B cell (primary cell): ENCODE measurements around the gene SAFB. TPM values are rescaled to one million over a fixed set of nuclear protein-coding genes. Genes with fewer than 3 reads are reported as not detected.

Experiments used
- ATAC-seq: fragments of 200-7000 bp; cut with Tn5 transposase; one replicate; pipeline ENCODE4 v1.10.0; 2021; ENCODE audit warnings: low read depth, mild to moderate bottlenecking, moderate number of reproducible peaks, moderate library complexity
- CTCF ChIA-PET: fragments of 350-600 bp; sonication (Branson Sonifier 250); formaldehyde crosslinking; loops from one replicate; lab custom pipeline; 2021; ENCODE audit warnings: antibody characterized with exemption, inconsistent platforms; lab: Charles Lee
- POLR2A ChIA-PET: fragments of 350-600 bp; sonication (Branson Sonifier 250); formaldehyde crosslinking; loops from one replicate; lab custom pipeline; 2021; ENCODE audit warnings: antibody characterized with exemption; lab: Charles Lee
- DNase-seq: peaks from one replicate; pipeline ENCODE4 v3.0.0; 2013
- H2AFZ ChIP-seq: 2 replicates; pipeline ENCODE4 v1.6.1; 2012; ENCODE audit warnings: mild to moderate bottlenecking, low read depth, low read length; ENCODE audit not compliant: insufficient read depth, poor library complexity, severe bottlenecking
- H3K27ac ChIP-seq, 2 donors: 1 replicate in 1 of 2; 2 replicates in 1 of 2; pipeline ENCODE4 v1.5.1; 2012 to 2013; ENCODE audit warnings: low read length in 2 of 2, mild to moderate bottlenecking in 2 of 2, moderate library complexity in 1 of 2
- H3K27me3 ChIP-seq, 4 experiments: fragments of 200-600 bp in 1 of 4; sonication (generic) in 1 of 4; replicated peaks in 1 of 4; 1 replicate in 2 of 4; 2 replicates in 2 of 4; pipeline versions ENCODE4 v1.6.1 to v1.7.0; 2013 to 2016; ENCODE audit warnings: low read length in 3 of 4, mild to moderate bottlenecking in 2 of 4, mixed read lengths in 1 of 4, moderate library complexity in 1 of 4; ENCODE audit not compliant: insufficient read depth in 4 of 4, control insufficient read depth in 3 of 4; ENCODE audit errors: control extremely low read depth in 1 of 4
- H3K36me3 ChIP-seq, 2 experiments: replicated peaks in 1 of 2; 1 replicate in 1 of 2; 2 replicates in 1 of 2; pipeline versions ENCODE4 v1.6.1 to v1.7.1; 2013; ENCODE audit warnings: low read length in 1 of 2; ENCODE audit not compliant: insufficient read depth in 2 of 2, control insufficient read depth in 1 of 2; ENCODE audit errors: control extremely low read depth in 1 of 2, extremely low read depth in 1 of 2
- H3K4me1 ChIP-seq, 2 donors: fragments of 200-600 bp in 1 of 2; sonication (generic) in 1 of 2; 1 replicate in 1 of 2; 2 replicates in 1 of 2; pipeline versions ENCODE4 v1.5.1 to v1.6.1; 2013 to 2017; ENCODE audit warnings: low read length in 2 of 2; ENCODE audit not compliant: control insufficient read depth in 2 of 2, insufficient read depth in 2 of 2
- H3K4me2 ChIP-seq: replicated peaks from 2 replicates; pipeline ENCODE3; 2012; ENCODE audit warnings: mild to moderate bottlenecking, low read depth, low read length; ENCODE audit not compliant: poor library complexity, severe bottlenecking
- H3K4me3 ChIP-seq, 5 experiments: fragments of 200-600 bp in 1 of 5; sonication (generic) in 1 of 5; 1 replicate in 3 of 5; 2 replicates in 2 of 5; pipeline versions ENCODE4 v1.5.1 to v1.7.0; 2011 to 2016; ENCODE audit warnings: low read length in 4 of 5, mild to moderate bottlenecking in 4 of 5, low read depth in 2 of 5, control low read depth in 1 of 5, moderate library complexity in 1 of 5; ENCODE audit not compliant: insufficient read depth in 1 of 5; ENCODE audit errors: control extremely low read depth in 1 of 5, extremely low read depth in 1 of 5
- H3K79me2 ChIP-seq: fragments of 200-600 bp; sonication (generic); one replicate; pipeline ENCODE4 v1.6.0; 2016; ENCODE audit warnings: low read length; ENCODE audit not compliant: control insufficient read depth, insufficient read depth
- H3K9ac ChIP-seq: fragments of 200-600 bp; sonication (generic); 2 replicates; pipeline ENCODE4 v1.6.1; 2017; ENCODE audit warnings: mild to moderate bottlenecking, low read length, moderate library complexity
- H3K9me3 ChIP-seq, 3 donors: one replicate each; pipeline versions ENCODE4 v1.6.1 to v1.7.1; 2013; ENCODE audit warnings: low read length in 2 of 3; ENCODE audit not compliant: control insufficient read depth in 2 of 3, insufficient read depth in 1 of 3; ENCODE audit errors: control extremely low read depth in 1 of 3
- H4K20me1 ChIP-seq: 2 replicates; pipeline ENCODE4 v1.6.0; 2012; ENCODE audit warnings: mild to moderate bottlenecking, low read length; ENCODE audit not compliant: insufficient read depth, control insufficient read depth, poor library complexity, severe bottlenecking
- H3K27ac Mint-ChIP-seq: one replicate; pipeline ENCODE4 v1.8.0; 2021; ENCODE audit warnings: mixed read lengths
- H3K27me3 Mint-ChIP-seq: one replicate; pipeline ENCODE4 v1.8.0; 2021; ENCODE audit warnings: mixed read lengths
- H3K4me1 Mint-ChIP-seq: one replicate; pipeline ENCODE4 v1.8.0; 2021; ENCODE audit warnings: mixed read lengths
- H3K4me3 Mint-ChIP-seq: one replicate; pipeline ENCODE4 v1.8.0; 2021; ENCODE audit warnings: mixed read lengths
- H3K9me3 Mint-ChIP-seq: one replicate; pipeline ENCODE4 v1.8.0; 2022; ENCODE audit warnings: mixed read lengths; ENCODE audit not compliant: insufficient read depth
- EZH2 ChIP-seq: IDR thresholded peaks from 2 replicates; pipeline ENCODE4 v1.6.1; 2012; ENCODE audit warnings: borderline replicate concordance, low read depth, mild to moderate bottlenecking, moderate library complexity, low read length; ENCODE audit not compliant: insufficient read depth, poor library complexity, severe bottlenecking
- WGBS: methylation state at CpG from one replicate; pipeline ENCODE4 v1.1.5; 2013; ENCODE audit warnings: missing lambda C conversion rate; ENCODE audit not compliant: insufficient coverage; 5-methylcytosine and 5-hydroxymethylcytosine counted together
- intact Hi-C: fragments of 100-400 bp; cut with micrococcal nuclease; formaldehyde crosslinking; loops from one replicate; pipeline ENCODE4 v1.10.0; 2022
- polyA plus RNA-seq: library from polyadenylated mRNA; depleted of rRNA; stranded (reverse); fragments of >200 nt; gene quantifications from 2 replicates; pipeline ENCODE4 v1.2.3, GENCODE V29; 2012
- total RNA-seq, 2 donors: library from RNA; stranded (reverse); fragments of 120-200 nt in 1 of 2; gene quantifications; 1 replicate in 1 of 2; 2 replicates in 1 of 2; pipeline versions ENCODE4 v1.2.3 to v1.2.4, GENCODE V29; 2013 to 2022
- TF ChIP-seq, protein P1 (sequence below): fragments of 200-600 bp; IDR thresholded peaks from one replicate; pipeline ENCODE4 v1.8.0; 2022; ENCODE audit warnings: antibody characterized with exemption, mild to moderate bottlenecking

SAFB gene
- total and polyA plus RNA-seq, 2 donors (not counting 1 experiment from before 2014, with no cell fraction given) = 91.0 to 221 TPM

GRCh38 chr19:5575590-5575989 lies 47.3 kb upstream of the SAFB start:
- ChIA-PET CTCF (interaction anchor here (0.7 kb wide), 1 partner anchor 136 kb away, joined by 4 read pairs; no protein-coding TSS in a partner anchor), POLR2A (no interaction called here)

More at GRCh38 chr19:5575590-5575989, 47.3 kb upstream of the SAFB start:
- H3K4me3 ChIP-seq = no peak overlapping the region
- Mint-ChIP-seq H3K27ac (no peak overlapping the region), H3K4me1 (peaks cover 8% of the 10 kb centered on the region), H3K4me3 (no peak overlapping the region), H3K9me3 (no peaks in the 10 kb centered on the region), H3K27me3 (no peaks in the 10 kb centered on the region)
- H3K9me3 ChIP-seq = peaks cover 0 to 13% (median 0%) of the 10 kb centered on the region in 3 donors
- no peak for DNase-seq
- no peaks in the 10 kb centered on the region for H4K20me1 ChIP-seq
- H3K27ac ChIP-seq = no peak overlapping the region
- peaks cover 0 to 7% of the 10 kb centered on the region in 2 donors for H3K4me1 ChIP-seq
- H3K36me3 ChIP-seq = no peaks in the 10 kb centered on the region
- H3K4me2 ChIP-seq = no peak overlapping the region
- WGBS = 90% methylated on average over 4 of the region's 6 CpGs
- no peaks in the 10 kb centered on the region for H3K79me2 ChIP-seq
- H3K9ac ChIP-seq = no peak overlapping the region
- H2AFZ ChIP-seq = no peak overlapping the region
- intact Hi-C loops = no loop called here
- TF ChIP-seq, protein P1, sequence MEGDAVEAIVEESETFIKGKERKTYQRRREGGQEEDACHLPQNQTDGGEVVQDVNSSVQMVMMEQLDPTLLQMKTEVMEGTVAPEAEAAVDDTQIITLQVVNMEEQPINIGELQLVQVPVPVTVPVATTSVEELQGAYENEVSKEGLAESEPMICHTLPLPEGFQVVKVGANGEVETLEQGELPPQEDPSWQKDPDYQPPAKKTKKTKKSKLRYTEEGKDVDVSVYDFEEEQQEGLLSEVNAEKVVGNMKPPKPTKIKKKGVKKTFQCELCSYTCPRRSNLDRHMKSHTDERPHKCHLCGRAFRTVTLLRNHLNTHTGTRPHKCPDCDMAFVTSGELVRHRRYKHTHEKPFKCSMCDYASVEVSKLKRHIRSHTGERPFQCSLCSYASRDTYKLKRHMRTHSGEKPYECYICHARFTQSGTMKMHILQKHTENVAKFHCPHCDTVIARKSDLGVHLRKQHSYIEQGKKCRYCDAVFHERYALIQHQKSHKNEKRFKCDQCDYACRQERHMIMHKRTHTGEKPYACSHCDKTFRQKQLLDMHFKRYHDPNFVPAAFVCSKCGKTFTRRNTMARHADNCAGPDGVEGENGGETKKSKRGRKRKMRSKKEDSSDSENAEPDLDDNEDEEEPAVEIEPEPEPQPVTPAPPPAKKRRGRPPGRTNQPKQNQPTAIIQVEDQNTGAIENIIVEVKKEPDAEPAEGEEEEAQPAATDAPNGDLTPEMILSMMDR = no peak
- no peak for TF ChIP-seq EZH2
- peaks cover 0 to 3% (median 0%) of the 10 kb centered on the region in 4 experiments for H3K27me3 ChIP-seq
- no peak for ATAC-seq
